Mucosa of descending colon (tissue), 3 donors: ENCODE measurements around the gene SMIM36. TPM values are rescaled to one million over a fixed set of nuclear protein-coding genes. Genes with fewer than 3 reads are reported as not detected.

Experiments used
- ATAC-seq: fragments of 200-7000 bp; cut with Tn5 transposase; one replicate; pipeline ENCODE4 v1.9.1; 2020; ENCODE audit warnings: mild to moderate bottlenecking, moderate library complexity
- DNase-seq, 3 donors: peaks; one replicate each; pipeline ENCODE4 v3.0.0-alpha.2; 2020
- H3K36me3 ChIP-seq: fragments of 200-600 bp; one replicate; pipeline ENCODE4 v1.8.0; 2021; ENCODE audit warnings: low read depth, mild to moderate bottlenecking
- H3K4me1 ChIP-seq: fragments of 200-600 bp; one replicate; pipeline ENCODE4 v1.8.0; 2021; ENCODE audit warnings: low read depth, mild to moderate bottlenecking
- H3K4me3 ChIP-seq: fragments of 200-600 bp; one replicate; pipeline ENCODE4 v1.8.0; 2021; ENCODE audit warnings: mild to moderate bottlenecking
- H3K9me3 ChIP-seq: fragments of 200-600 bp; one replicate; pipeline ENCODE4 v1.8.0; 2021; ENCODE audit warnings: mild to moderate bottlenecking
- CTCF ChIP-seq: fragments of 200-600 bp; IDR thresholded peaks from one replicate; pipeline ENCODE4 v1.8.0; 2022; ENCODE audit warnings: antibody characterized with exemption, mild to moderate bottlenecking
- intact Hi-C, 2 donors: fragments of 100-400 bp; cut with DNase I in 1 of 2; cut with micrococcal nuclease in 1 of 2; formaldehyde crosslinking; loops; one replicate each; pipeline versions ENCODE4 v1.11.0 to v1.11.1; 2022; cut with DNase I, micrococcal nuclease
- total RNA-seq, 3 donors: library from RNA; stranded (reverse); fragmentation: NEBNext Ultra II Directional in 2 of 3; extraction: Animal tissue kit (Norgen Biotek cat#: 25700) in 2 of 3; gene quantifications; one replicate each; pipeline versions ENCODE4 v1.2.1 to v1.2.4, GENCODE V29; 2021 to 2023
- donor health status: DM: no; HTN: no; CAD: no; lungs with moderate emphysema.
- donor health status: DM: no; HTN: no; CAD: no.
- donor health status: DM: no; HTN: yes; CAD: no.

SMIM36 gene
- total RNA-seq, 3 donors from 2014 or later: not detected

- Histone ChIP-seq H3K9me3 (no peaks in the 10 kb centered on the region), H3K36me3 (no peaks in the 10 kb centered on the region), H3K4me3 (no peak overlapping the region), H3K4me1 (no peaks in the 10 kb centered on the region)
- ATAC-seq: no peak
- intact Hi-C loops: no loop called here
- TF ChIP-seq CTCF: no peak
- DNase-seq: no peak
These were observed 34.6 kb upstream of the SMIM36 start for GRCh38 chr17:55545806-55546205.

GRCh38 chr17:55543709-55544108 is 32.5 kb upstream of the SMIM36 start:
- Histone ChIP-seq H3K36me3 (no peaks in the 10 kb centered on the region), H3K9me3 (no peaks in the 10 kb centered on the region), H3K4me1 (no peaks in the 10 kb centered on the region), H3K4me3 (no peak overlapping the region)
- DNase-seq: no peak
- TF ChIP-seq CTCF: no peak
- ATAC-seq: no peak
- intact Hi-C loops: no loop called here

GRCh38 chr17:55540414-55541091 is 29.3 kb upstream of the SMIM36 start:
- DNase-seq (no peak), ATAC-seq (no peak)
- intact Hi-C loops: no loop called here
- no peak for TF ChIP-seq CTCF
- Histone ChIP-seq H3K4me1 (no peaks in the 10 kb centered on the region), H3K36me3 (no peaks in the 10 kb centered on the region), H3K9me3 (no peaks in the 10 kb centered on the region), H3K4me3 (no peak overlapping the region)

- H3K36me3 ChIP-seq: no peaks in the 10 kb centered on the region
- no peaks in the 10 kb centered on the region for H3K9me3 ChIP-seq
- no peak overlapping the region for H3K4me3 ChIP-seq
- TF ChIP-seq CTCF: no peak
- ATAC-seq: no peak
- intact Hi-C loops: no loop called here
- no peaks in the 10 kb centered on the region for H3K4me1 ChIP-seq
- DNase-seq: no peak
These were observed 25.0 kb upstream of the SMIM36 start for GRCh38 chr17:55536205-55536604.

GRCh38 chr17:55533608-55534007 is 22.4 kb upstream of the SMIM36 start:
- no peaks in the 10 kb centered on the region for H3K4me1 ChIP-seq
- H3K4me3 ChIP-seq: no peak overlapping the region
- H3K36me3 ChIP-seq: no peaks in the 10 kb centered on the region
- intact Hi-C loops: no loop called here
- ATAC-seq (no peak), DNase-seq (no peak)
- no peaks in the 10 kb centered on the region for H3K9me3 ChIP-seq
- no peak for TF ChIP-seq CTCF

- H3K4me1 ChIP-seq: no peaks in the 10 kb centered on the region
- no peak for ATAC-seq
- no peak overlapping the region for H3K4me3 ChIP-seq
- intact Hi-C loops: no loop called here
- DNase-seq: no peak
- no peaks in the 10 kb centered on the region for H3K9me3 ChIP-seq
- TF ChIP-seq CTCF: no peak
- H3K36me3 ChIP-seq: no peaks in the 10 kb centered on the region
These were observed 21.4 kb upstream of the SMIM36 start for GRCh38 chr17:55532670-55533069.
